Measurements from ENCODE around the gene DOC2B.

DOC2B gene

DNA sequence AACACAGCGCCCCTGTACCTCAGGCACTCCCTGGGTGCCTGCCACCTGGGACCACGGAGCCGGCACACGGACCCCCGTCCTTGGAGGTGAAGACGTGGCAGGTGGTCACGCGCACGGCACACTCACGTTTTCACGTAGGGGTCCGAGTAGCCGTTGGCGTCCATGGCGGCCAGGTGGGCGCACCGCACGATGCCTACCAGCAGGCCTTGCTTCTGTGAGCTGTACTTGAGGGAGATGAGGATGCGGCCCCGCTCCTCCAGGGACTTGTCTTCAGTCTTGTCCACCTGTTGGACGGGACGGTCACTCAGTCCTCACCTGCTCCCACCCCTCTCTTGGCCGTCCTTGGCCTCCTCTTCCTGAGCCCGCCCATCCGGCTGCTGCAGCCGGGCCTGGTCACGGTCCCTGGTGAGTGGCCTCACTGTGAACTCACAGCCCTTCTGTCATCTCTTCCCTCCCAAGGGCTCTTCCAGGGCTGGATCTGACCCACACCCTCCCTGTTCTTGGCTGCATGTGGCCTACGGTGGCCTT, 25.3 kb downstream of the DOC2B start:
- H3K79me1 ChIP-seq (ENCODE audit: low read length) = no peaks in the 10 kb centered on the region
- H4K5ac ChIP-seq (ENCODE audit: low read length) = no peak overlapping the region
- no peak overlapping the region for H2BK120ac ChIP-seq (ENCODE audit: low read depth, low read length)
- H3K79me2 ChIP-seq (ENCODE audit: control insufficient read depth, insufficient read depth, low read length) = no peaks in the 10 kb centered on the region
- no peak overlapping the region for H3K18ac ChIP-seq (ENCODE audit: low read length)
- H2AK5ac ChIP-seq (ENCODE audit: low read length) = no peak overlapping the region
- no peak overlapping the region for H3K4me3 ChIP-seq (ENCODE audit: low read length)
- no peak for DNase-seq
- no peak overlapping the region for H3K9ac ChIP-seq (ENCODE audit: low read length)
- no peaks in the 10 kb centered on the region for H3K36me3 ChIP-seq (ENCODE audit: control insufficient read depth, insufficient read depth, low read length)
- H2BK5ac ChIP-seq (ENCODE audit: low read length) = no peak overlapping the region
- no peaks in the 10 kb centered on the region for H3K4me1 ChIP-seq (ENCODE audit: control insufficient read depth, low read depth, low read length)
- H3K56ac ChIP-seq (ENCODE audit: low read length) = no peak overlapping the region
- no peak overlapping the region for H2BK15ac ChIP-seq (replicated peaks; ENCODE audit: low read depth)
- H3K23ac ChIP-seq (ENCODE audit: low read length) = no peak overlapping the region
- no peak overlapping the region for H3K4me2 ChIP-seq (ENCODE audit: low read length)
- no peak overlapping the region for H3K4ac ChIP-seq (ENCODE audit: low read depth, low read length)
- no peaks in the 10 kb centered on the region for H3K27me3 ChIP-seq (ENCODE audit: insufficient read depth, low read length, poor library complexity)
- H4K8ac ChIP-seq (ENCODE audit: low read depth, low read length) = no peak overlapping the region
- H3K27ac ChIP-seq (ENCODE audit: low read depth, low read length) = no peak overlapping the region
- WGBS (ENCODE audit: extremely low coverage, insufficient coverage, low lambda C conversion rate) = no CpG with 5 or more reads among the region's 28 CpGs

DNA sequence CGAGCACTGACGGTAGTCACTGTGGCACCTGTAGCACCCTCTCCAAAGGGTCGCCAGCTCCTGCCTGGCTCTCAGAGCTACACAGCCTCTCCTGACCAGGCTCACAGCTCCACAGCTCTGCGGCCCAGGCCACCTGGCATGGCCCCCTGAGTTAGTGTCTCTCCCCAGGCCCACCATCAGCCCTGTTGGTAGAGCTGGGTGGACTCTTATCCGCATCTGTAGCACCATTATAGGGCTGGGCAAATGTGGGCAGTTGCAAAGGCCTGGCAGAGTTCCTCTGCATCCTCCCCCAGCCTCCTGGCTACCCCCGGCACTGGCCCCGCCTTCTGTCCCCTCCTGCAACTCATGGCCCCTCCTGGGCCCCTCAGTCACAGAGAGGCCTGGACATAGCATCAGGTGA, 25.9 kb downstream of the DOC2B start:
- no peak overlapping the region for H3K4ac ChIP-seq (ENCODE audit: low read depth, low read length)
- no peak overlapping the region for H3K18ac ChIP-seq (ENCODE audit: low read length)
- H3K56ac ChIP-seq (ENCODE audit: low read length) = no peak overlapping the region
- H3K36me3 ChIP-seq (ENCODE audit: control insufficient read depth, insufficient read depth, low read length) = peaks cover 1% of the 10 kb centered on the region
- no peak overlapping the region for H2BK15ac ChIP-seq (replicated peaks; ENCODE audit: low read depth)
- no peak overlapping the region for H3K4me2 ChIP-seq (ENCODE audit: low read length)
- no peak overlapping the region for H2AK5ac ChIP-seq (ENCODE audit: low read length)
- no peak overlapping the region for H2BK5ac ChIP-seq (ENCODE audit: low read length)
- no peak overlapping the region for H4K5ac ChIP-seq (ENCODE audit: low read length)
- H3K79me2 ChIP-seq (ENCODE audit: control insufficient read depth, insufficient read depth, low read length) = no peaks in the 10 kb centered on the region
- no CpG with 5 or more reads among the region's 7 CpGs for WGBS (ENCODE audit: extremely low coverage, insufficient coverage, low lambda C conversion rate)
- no peaks in the 10 kb centered on the region for H3K4me1 ChIP-seq (ENCODE audit: control insufficient read depth, low read depth, low read length)
- no peak for DNase-seq
- H3K27ac ChIP-seq (ENCODE audit: low read depth, low read length) = no peak overlapping the region
- H3K4me3 ChIP-seq (ENCODE audit: low read length) = no peak overlapping the region
- no peak overlapping the region for H3K23ac ChIP-seq (ENCODE audit: low read length)
- no peaks in the 10 kb centered on the region for H3K27me3 ChIP-seq (ENCODE audit: insufficient read depth, low read length, poor library complexity)
- no peaks in the 10 kb centered on the region for H3K79me1 ChIP-seq (ENCODE audit: low read length)
- H2BK120ac ChIP-seq (ENCODE audit: low read depth, low read length) = no peak overlapping the region
- no peak overlapping the region for H4K8ac ChIP-seq (ENCODE audit: low read depth, low read length)
- H3K9ac ChIP-seq (ENCODE audit: low read length) = no peak overlapping the region

DNA sequence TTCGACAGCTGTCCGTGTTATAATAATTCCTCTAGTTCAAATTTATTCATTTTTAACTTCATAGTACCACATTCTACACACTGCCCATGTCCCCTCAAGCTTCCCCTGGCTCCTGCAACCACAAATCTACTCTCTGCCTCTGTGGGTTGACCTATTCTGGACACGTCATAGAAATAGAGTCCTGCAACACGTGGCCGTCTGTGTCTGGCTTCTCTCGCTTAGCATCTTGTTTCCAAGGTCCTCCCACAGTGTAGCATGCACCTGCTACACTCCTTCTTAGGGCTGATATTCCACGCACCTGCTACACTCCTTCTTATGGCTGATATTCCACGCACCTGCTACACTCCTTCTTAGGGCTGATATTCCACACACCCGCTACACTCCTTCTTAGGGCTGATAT, 27.6 kb downstream of the DOC2B start:
- no peak for DNase-seq
- WGBS (ENCODE audit: extremely low coverage, insufficient coverage, low lambda C conversion rate) = no CpG with 5 or more reads among the region's 9 CpGs

DNA sequence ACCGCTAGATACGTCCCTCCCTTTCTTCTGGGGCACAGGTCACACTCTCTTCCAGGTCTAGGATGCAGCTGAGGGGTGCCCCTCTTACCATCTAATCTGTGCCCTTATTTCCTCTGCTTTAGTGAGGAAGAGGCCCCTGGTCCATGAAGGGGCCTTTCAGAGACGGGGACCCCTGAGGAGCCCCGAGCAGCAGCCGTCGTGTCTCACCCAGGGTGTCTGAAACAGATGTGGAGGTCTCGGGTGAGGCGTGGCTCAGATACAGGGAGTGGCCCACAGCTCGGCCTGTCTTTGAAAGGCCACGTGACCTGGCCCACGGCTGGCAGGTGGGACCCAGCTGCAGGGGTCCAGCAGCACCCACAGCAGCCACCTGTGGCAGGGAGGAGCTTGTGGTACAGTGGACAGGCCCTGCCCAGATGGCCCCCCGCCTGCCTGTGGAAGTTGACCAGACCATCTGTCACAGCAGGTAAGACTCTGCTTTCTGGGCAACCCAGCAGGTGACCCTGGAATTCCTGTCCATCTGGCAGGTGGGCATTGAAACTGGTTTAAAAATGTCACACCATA, 28.5 kb downstream of the DOC2B start:
- no peak overlapping the region for H3K4me3 ChIP-seq (ENCODE audit: low read length)
- H4K5ac ChIP-seq (ENCODE audit: low read length) = no peak overlapping the region
- H2AK5ac ChIP-seq (ENCODE audit: low read length) = no peak overlapping the region
- H3K56ac ChIP-seq (ENCODE audit: low read length) = no peak overlapping the region
- no peak overlapping the region for H2BK5ac ChIP-seq (ENCODE audit: low read length)
- no peaks in the 10 kb centered on the region for H3K79me2 ChIP-seq (ENCODE audit: control insufficient read depth, insufficient read depth, low read length)
- no CpG with 5 or more reads among the region's 12 CpGs for WGBS (ENCODE audit: extremely low coverage, insufficient coverage, low lambda C conversion rate)
- H3K9ac ChIP-seq (ENCODE audit: low read length) = no peak overlapping the region
- H3K4ac ChIP-seq (ENCODE audit: low read depth, low read length) = no peak overlapping the region
- no peaks in the 10 kb centered on the region for H3K4me1 ChIP-seq (ENCODE audit: control insufficient read depth, low read depth, low read length)
- no peak overlapping the region for H3K18ac ChIP-seq (ENCODE audit: low read length)
- DNase-seq = no peak
- H2BK120ac ChIP-seq (ENCODE audit: low read depth, low read length) = no peak overlapping the region
- no peak overlapping the region for H4K8ac ChIP-seq (ENCODE audit: low read depth, low read length)
- H3K79me1 ChIP-seq (ENCODE audit: low read length) = no peaks in the 10 kb centered on the region
- no peak overlapping the region for H3K23ac ChIP-seq (ENCODE audit: low read length)
- H3K27ac ChIP-seq (ENCODE audit: low read depth, low read length) = no peak overlapping the region
- peaks cover 2% of the 10 kb centered on the region for H3K36me3 ChIP-seq (ENCODE audit: control insufficient read depth, insufficient read depth, low read length)
- no peaks in the 10 kb centered on the region for H3K27me3 ChIP-seq (ENCODE audit: insufficient read depth, low read length, poor library complexity)
- H2BK15ac ChIP-seq (replicated peaks; ENCODE audit: low read depth) = no peak overlapping the region
- no peak overlapping the region for H3K4me2 ChIP-seq (ENCODE audit: low read length)

More for the DNA sequence above, 27.6 kb downstream of the DOC2B start:
- Histone ChIP-seq H4K5ac (ENCODE audit: low read length) (no peak overlapping the region), H2BK120ac (ENCODE audit: low read depth, low read length) (no peak overlapping the region), H3K27me3 (ENCODE audit: insufficient read depth, low read length, poor library complexity) (no peaks in the 10 kb centered on the region), H3K4me2 (ENCODE audit: low read length) (no peak overlapping the region), H3K79me2 (ENCODE audit: control insufficient read depth, insufficient read depth, low read length) (no peaks in the 10 kb centered on the region), H3K9ac (ENCODE audit: low read length) (no peak overlapping the region), H3K79me1 (ENCODE audit: low read length) (no peaks in the 10 kb centered on the region), H3K56ac (ENCODE audit: low read length) (no peak overlapping the region), H3K4ac (ENCODE audit: low read depth, low read length) (no peak overlapping the region), H3K36me3 (ENCODE audit: control insufficient read depth, insufficient read depth, low read length) (peaks cover 2% of the 10 kb centered on the region), H2BK5ac (ENCODE audit: low read length) (no peak overlapping the region), H4K8ac (ENCODE audit: low read depth, low read length) (no peak overlapping the region), H2BK15ac (replicated peaks; ENCODE audit: low read depth) (no peak overlapping the region), H2AK5ac (ENCODE audit: low read length) (no peak overlapping the region), H3K4me3 (ENCODE audit: low read length) (no peak overlapping the region), H3K27ac (ENCODE audit: low read depth, low read length) (no peak overlapping the region), H3K18ac (ENCODE audit: low read length) (no peak overlapping the region), H3K4me1 (ENCODE audit: control insufficient read depth, low read depth, low read length) (no peaks in the 10 kb centered on the region), H3K23ac (ENCODE audit: low read length) (no peak overlapping the region)

- H3K56ac ChIP-seq (ENCODE audit: low read length) = no peak overlapping the region
- H3K4me1 ChIP-seq (ENCODE audit: control insufficient read depth, low read depth, low read length) = no peaks in the 10 kb centered on the region
- H3K27ac ChIP-seq (ENCODE audit: low read depth, low read length) = no peak overlapping the region
- H3K9ac ChIP-seq (ENCODE audit: low read length) = no peak overlapping the region
- H2BK120ac ChIP-seq (ENCODE audit: low read depth, low read length) = no peak overlapping the region
- no CpG with 5 or more reads among the region's 26 CpGs for WGBS (ENCODE audit: extremely low coverage, insufficient coverage, low lambda C conversion rate)
- no peak overlapping the region for H4K5ac ChIP-seq (ENCODE audit: low read length)
- H3K4me2 ChIP-seq (ENCODE audit: low read length) = no peak overlapping the region
- H3K23ac ChIP-seq (ENCODE audit: low read length) = no peak overlapping the region
- no peak overlapping the region for H3K18ac ChIP-seq (ENCODE audit: low read length)
- no peaks in the 10 kb centered on the region for H3K27me3 ChIP-seq (ENCODE audit: insufficient read depth, low read length, poor library complexity)
- no peak overlapping the region for H3K4me3 ChIP-seq (ENCODE audit: low read length)
- peaks cover 2% of the 10 kb centered on the region for H3K36me3 ChIP-seq (ENCODE audit: control insufficient read depth, insufficient read depth, low read length)
- no peak overlapping the region for H2AK5ac ChIP-seq (ENCODE audit: low read length)
- H2BK5ac ChIP-seq (ENCODE audit: low read length) = no peak overlapping the region
- no peak for DNase-seq
- no peak overlapping the region for H2BK15ac ChIP-seq (replicated peaks; ENCODE audit: low read depth)
- H3K79me2 ChIP-seq (ENCODE audit: control insufficient read depth, insufficient read depth, low read length) = no peaks in the 10 kb centered on the region
- no peaks in the 10 kb centered on the region for H3K79me1 ChIP-seq (ENCODE audit: low read length)
- no peak overlapping the region for H4K8ac ChIP-seq (ENCODE audit: low read depth, low read length)
- H3K4ac ChIP-seq (ENCODE audit: low read depth, low read length) = no peak overlapping the region
Measured at GRCh38 chr17:151886-152859, 29.3 kb downstream of the DOC2B start.

All from mesendoderm (in vitro differentiated cells).